NCI-H2196 treated with DMSO at 0.1 percent for 48 hours (cell line): Measurements from ENCODE around the gene ATP2A3.

ENCODE experiments used
- DNase-seq: peaks from one replicate; lab custom pipeline; 2025; ENCODE audit not compliant: unreplicated experiment; lab: John Stamatoyannopoulos, UW

Gene ATP2A3

DNA sequence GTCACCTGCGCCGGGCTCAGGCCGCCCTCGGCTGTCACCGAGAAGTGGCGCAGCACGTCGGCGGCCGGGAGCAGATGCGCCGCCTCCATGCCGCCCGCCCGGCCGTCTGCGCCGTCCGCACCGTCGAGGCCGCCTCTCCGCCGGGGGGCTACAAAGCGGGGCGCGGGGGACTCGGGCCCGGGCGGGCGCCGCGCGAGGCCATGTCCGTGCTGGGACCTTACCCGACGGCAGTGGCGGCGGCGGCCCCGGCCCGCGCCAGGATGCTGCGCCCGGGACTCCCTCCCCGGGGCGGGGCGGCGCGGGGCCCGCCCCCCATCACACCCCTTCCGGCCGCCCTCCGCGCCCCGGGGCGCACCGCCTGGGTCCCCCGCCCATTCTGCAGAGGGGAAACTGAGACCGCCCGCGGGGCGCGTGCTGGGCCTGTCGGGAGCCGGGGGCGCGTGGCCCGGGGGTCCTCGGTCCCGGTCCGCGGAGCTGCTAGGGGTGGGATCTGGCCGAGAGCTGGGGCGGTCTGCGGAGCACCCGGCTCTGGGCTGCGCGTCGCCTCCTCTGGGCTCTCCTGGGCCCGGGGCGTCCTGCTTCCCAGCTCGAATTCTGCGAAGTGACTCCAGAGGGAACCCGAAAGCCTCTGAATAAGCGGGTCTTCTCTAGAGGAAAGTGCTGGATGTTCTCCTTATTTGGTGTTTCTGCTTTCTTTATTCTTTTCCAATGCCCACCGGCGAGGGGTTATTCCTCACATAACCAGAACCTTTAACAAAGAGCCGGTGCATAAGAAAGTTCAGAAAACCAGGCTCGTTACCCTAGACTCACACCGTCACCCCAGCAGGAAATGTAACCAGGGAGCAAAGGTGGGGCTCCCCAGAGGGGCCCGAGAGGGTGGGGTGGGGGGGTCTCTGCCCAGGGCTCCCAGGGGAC is at the start of gene ATP2A3:
ATP2A3 (minus strand) TSS at position 235 of the 915 bp plus-strand sequence; CDS start at position 89, 146 bp downstream.
- no peak for DNase-seq

DNA sequence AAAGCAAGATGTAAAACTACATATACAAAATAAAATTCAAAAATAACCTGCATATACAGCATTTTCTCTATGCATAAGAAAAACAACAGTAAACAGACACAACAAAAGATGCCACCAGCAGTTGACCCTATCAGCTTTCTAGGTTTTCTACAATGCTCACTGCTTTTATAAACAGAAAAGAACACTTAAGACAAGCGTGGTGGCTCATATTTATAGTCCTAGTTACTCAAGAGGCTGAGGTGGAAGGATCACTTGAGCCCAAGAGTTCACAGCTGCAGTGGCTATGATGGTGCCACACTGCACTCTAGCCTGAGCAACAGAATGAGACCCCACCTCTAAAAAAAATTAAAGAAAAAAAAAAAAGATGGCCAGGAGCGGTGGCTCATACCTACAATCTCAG is 46.5 kb upstream of the ATP2A3 start:
- DNase-seq, result no peak

GRCh38 chr17:4009186-4009785 is 45.0 kb upstream of the ATP2A3 start:
- DNase-seq, result no peak

DNA sequence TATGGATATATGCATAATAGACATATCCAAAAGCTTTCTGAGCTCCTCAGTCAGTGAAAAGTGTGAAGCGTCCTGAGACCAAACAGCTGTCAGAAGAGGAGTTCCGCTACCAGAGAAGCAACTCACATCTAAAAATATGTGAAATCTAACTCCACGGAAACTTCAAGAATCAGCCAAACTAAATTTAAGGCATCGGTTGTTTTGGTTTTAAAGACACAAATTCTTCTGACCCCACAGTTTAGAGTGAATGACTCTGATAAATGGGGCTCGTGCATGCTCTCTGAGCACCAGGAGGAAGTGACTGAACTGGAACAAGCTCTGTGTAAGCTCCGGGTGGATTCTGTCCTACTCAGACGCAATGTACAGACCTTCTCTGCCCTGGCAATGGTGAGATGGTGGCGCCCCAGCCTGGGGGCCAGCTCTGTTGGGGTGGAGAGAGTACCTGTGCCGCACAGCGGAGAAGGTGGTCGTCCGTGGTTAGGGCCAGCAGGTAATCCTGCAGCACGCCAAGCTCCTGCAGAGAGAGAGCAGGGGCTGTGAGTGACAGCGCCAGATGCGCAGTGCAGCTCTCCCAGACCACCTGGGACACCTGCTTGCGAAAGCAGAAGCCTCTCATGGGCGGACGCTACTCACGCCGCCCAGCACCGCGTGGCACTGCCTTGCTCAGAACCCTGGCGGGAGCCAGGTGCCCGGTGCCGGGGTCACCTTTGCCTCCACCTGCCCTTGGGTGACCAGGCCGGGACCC is 44.4 kb upstream of the ATP2A3 start:
- no peak for DNase-seq

DNA sequence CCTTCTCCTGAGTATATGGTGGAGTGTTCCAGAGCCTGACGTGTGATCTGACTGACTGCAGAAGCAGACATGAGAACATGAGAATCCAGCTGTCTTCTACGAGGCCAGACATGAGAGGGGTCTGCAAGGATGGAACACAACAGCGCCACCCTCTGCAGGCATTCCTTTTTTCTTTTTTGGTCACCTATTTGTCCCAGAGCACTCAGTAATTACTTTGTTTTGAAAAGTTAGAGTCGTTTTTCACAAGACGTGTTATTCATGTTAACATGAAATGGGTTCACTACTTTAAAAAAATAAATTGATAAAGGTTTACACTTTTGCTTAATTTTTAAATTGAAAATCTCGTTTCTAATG is 43.8 kb upstream of the ATP2A3 start:
- no peak for DNase-seq

GRCh38 chr17:4007346-4008081 is 43.3 kb upstream of the ATP2A3 start:
- no peak for DNase-seq

DNA sequence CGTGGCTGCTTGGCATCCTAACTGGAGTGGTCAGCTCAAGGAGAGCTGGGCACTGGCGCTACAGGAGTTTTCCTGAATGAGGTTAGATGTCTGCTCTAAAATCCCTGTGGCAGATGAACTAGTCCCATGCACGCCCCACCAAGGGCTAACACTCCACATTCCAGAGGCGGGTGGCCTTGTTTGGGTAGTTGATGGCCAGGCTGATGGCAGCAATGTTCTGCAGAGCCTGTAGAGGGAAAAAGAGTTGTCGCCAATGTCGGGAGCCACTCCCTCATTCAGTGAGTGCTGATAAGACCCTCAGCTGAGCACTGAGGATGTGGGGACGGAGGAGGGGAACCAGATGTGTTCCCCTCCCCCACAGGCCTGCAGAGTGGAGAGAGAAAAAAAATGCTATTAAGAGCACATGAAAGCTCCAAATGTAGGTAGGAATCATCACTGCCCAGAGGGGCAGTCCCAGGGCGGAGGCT is 42.5 kb upstream of the ATP2A3 start:
- DNase-seq, result no peak

- no peak for DNase-seq
Observed at GRCh38 chr17:4006165-4006589, 41.9 kb upstream of the ATP2A3 start.

DNA sequence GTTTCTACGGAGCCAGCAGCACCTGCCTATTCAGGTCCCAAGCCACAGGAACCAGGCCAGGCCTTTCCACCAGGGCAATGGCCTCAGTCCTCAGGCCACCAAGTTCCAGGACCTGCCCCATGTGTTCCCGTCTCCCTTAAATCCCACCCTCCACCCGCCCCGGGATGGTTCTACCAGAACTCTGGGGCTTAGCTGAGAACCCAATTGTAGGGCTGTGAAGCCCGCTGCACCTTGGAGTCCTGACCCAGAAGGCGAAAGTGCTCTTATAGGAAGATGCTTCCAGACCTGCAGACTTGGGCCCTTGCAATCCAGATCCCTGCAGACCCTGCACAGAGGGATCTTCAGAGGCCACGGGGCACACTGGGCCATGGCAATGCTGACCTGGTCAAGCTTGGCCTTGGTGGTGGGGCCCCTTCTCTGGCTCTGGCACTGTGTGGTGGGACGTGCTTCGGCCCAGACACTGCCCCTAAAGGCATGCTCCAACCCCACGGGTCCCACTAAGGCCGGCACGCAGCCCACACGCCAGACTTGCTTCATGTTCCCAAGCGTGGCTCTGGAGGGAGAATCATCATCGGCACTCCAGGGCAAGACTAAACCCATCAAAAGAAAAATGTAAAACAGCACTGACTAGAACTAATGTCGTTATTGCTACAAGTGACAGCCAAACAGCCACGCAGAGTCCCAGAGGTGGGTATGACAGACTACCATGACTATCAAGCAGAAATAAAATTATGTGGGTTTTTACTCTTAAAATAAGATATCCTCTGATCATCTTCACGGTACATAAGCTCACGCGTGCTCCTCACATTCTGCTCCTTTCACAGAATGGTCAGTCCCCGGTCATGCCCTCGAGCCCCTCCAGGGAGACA is 41.3 kb upstream of the ATP2A3 start:
- no peak for DNase-seq

- DNase-seq, result peak; percentile 3
Observed at GRCh38 chr17:4004517-4005295, 40.5 kb upstream of the ATP2A3 start.

DNA sequence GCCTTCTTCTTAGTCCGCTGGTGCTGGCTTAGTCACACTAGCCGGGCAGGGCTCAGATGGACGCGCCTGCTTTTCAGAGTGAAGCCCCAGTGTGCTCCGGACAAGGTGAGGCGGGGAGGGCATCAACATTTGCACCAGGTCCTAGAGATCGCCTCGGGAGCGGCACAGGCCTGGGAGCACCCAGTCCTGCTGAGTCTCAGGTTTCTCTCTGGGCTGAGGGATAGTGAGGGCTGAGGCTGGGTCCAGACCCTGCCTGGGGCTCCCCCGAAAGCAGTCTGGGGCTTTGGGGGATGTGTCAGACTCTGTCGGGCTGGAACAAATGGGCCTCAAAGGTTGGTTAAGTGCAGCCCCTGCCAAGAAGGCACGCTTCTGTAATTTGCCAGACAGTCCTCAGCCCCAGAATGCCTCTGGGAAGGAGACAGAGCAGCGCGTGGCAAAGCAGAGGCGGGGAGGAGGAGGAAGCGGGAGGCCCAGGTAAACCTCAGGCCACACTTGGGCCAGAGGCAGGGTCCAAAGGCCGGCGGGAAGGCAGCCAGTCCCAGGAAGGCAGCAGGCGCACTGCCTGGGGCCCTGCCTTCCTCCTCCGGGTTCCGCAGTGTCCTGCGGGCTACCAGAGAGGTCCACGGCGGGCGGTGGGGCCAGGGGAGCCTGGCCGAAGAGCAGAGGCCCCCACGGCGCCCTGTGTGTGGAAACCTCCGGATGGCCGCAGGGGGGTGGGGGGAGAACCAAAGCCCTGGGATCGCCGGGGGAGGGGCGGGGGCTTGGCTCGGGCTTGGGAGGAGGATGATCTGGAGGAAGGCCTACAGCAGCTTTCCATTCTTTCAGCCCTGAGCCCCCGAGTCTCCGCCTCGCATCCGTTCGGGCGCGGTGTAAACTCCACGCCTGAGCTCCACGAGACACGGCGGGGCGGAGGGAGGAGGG is 39.5 kb upstream of the ATP2A3 start:
- DNase-seq, result no peak

DNA sequence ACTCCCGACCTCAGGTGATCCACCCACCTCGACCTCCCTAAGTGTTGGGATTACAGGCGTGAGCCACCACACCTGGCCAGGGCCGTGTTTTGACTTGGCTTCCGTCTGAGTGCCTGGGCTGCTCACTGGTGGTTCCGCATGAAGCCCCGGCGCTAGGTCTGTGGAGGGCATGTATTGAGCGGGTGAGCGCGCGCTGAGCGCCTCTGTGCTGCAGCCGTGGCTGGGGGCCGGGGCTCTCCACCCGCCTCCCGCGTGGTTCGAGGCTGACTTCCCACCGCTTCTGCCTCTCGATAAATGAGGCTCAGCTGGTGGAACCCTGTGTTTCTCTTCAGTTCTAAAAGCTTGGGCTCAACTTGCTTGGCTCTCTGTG is 38.9 kb upstream of the ATP2A3 start:
- DNase-seq, result no peak

DNA sequence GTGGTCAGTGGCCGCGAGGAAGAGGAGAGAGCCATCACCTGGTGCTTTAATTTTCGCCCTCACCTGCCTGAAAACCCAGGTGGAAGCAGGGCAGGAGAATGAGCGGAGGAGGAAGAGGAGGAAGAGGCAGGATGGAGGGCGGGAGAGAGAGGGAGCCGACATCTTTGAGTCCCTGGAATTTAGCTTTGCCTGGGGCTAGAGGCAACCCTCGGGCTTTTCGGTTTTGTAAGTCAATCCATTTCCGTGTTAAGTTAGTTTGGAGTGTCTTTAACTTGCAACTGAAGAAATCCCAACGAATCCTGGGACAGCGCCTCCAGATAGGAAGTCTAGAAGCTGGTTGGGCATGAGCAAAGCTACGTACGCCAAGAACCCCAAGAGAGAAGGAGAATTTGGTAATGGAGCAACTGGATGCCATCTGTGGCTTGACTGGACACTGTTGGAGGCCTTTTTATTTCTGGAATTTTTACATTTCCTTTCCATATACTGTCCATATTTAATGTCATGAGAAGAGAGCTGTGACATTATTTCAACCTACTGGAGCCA is 36.9 kb upstream of the ATP2A3 start:
- DNase-seq, result no peak

- DNase-seq, result no peak
Observed at GRCh38 chr17:3998436-3998835, 34.2 kb upstream of the ATP2A3 start.

DNA sequence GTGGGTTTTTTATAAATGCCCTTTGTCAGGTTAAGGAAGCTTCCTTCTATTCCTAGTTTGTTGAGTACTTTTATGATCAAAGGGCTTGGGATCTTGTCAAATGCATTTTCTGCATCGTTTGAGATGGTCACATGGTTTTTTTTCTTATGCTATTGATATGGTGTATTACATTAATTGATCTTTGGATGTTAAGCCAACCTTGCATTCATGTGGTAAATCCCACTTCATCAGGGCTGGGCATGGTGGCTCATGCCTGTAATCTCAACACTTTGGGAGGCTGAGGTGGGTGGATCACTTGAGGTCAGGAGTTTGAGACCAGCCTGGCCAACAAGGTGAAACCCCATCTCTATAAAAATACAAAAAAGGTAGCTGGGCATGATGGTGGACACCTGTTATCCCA is 30.8 kb upstream of the ATP2A3 start:
- no peak for DNase-seq

DNA sequence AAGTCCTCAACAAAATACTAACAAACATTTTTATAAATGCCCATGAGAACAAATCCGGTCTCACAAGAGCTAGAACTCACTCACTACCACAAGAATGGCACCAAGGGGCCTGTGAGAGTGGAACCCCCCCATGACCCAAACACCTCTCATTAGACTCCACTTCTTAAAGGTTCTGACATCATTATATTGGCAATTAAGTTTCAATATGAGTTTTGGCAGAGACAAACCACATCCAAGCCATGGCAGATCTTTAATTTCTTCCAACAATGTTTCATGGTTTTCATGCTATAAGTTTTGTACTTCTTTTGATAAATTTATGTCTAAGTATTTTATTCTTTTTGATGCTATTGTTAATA is 30.0 kb upstream of the ATP2A3 start:
- no peak for DNase-seq

GRCh38 chr17:3993493-3994220 is 29.4 kb upstream of the ATP2A3 start:
- DNase-seq, result no peak
